Globus pallidus (tissue), 1 donor: Measurements from ENCODE around the gene LPCAT2.
A peak's percentile ranks its signal among the peaks of the same experiment; 100 is the strongest.

Experiments
- DNase-seq: peaks from one replicate; pipeline ENCODE4 v3.0.0-alpha.2; 2015; ENCODE audit warnings: low spot score

Gene LPCAT2, protein sequence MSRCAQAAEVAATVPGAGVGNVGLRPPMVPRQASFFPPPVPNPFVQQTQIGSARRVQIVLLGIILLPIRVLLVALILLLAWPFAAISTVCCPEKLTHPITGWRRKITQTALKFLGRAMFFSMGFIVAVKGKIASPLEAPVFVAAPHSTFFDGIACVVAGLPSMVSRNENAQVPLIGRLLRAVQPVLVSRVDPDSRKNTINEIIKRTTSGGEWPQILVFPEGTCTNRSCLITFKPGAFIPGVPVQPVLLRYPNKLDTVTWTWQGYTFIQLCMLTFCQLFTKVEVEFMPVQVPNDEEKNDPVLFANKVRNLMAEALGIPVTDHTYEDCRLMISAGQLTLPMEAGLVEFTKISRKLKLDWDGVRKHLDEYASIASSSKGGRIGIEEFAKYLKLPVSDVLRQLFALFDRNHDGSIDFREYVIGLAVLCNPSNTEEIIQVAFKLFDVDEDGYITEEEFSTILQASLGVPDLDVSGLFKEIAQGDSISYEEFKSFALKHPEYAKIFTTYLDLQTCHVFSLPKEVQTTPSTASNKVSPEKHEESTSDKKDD

DNA sequence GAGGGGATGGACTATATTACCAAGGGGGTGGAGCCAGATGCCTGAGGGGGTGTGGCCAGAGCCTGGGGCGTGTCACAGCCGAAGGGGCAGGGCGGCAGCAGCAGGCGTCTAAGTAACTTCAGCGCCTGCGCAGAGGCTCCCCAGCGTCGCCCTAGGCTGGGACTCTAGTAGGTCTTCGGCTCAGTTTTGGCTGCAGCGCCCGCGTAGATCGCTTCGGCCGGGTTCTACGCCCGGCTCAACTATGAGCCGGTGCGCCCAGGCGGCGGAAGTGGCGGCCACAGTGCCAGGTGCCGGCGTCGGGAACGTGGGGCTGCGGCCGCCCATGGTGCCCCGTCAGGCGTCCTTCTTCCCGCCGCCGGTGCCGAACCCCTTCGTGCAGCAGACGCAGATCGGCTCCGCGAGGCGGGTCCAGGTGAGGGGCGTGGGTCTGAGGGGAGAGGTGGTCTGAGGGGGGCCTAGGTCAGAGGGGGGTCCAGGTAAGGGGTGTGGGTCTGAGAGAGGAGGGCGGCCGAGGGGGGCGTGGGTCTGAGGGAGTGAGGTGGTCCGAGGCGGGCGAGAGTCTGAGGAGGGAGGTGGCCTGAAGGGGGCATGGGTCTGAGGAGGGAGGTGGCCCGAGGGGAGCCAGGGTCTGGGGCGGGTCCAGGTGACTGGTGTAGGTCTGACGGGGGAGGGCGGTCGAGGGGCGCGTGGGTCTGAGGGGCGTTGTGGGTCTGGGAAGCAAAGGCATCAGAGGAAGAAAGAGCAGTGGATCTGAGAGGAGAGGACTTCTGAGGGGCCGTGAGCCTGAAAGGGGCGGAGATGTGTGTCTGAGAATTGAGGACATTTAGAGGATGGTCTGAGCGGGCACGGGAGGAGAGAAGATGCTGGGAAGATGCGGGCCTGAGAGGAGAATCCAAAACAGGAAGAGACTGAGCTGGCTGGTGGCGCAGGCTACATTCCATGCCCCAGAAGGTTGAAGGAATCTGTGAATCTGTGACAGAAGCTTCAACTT is at the start of gene LPCAT2:
Gene LPCAT2 (plus strand): TSS at position 132 of the 991 bp plus-strand sequence. CDS start 110 bp downstream, at position 242.
- peak; percentile 87 for DNase-seq

DNA sequence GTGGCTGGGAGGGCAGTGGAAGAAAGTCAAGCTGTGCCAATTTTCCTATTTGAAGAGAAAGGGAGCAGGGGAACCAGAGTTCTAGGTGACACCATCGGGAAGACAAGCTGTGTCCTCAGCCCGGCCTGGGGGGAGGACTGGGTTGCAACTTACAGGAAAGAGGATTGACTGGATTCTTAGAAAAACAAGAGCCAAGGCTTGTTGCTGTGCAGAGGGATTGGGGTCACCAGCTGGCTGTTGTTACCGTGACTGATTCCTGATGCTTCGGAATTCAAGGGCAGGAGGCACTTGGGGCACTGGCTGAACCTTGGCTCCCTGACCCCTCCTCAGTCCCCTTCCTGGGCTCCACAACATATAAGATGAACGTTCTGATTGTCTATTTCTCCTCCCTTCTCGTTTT is 46.6 kb upstream of the LPCAT2 start:
- DNase-seq: no peak

DNA sequence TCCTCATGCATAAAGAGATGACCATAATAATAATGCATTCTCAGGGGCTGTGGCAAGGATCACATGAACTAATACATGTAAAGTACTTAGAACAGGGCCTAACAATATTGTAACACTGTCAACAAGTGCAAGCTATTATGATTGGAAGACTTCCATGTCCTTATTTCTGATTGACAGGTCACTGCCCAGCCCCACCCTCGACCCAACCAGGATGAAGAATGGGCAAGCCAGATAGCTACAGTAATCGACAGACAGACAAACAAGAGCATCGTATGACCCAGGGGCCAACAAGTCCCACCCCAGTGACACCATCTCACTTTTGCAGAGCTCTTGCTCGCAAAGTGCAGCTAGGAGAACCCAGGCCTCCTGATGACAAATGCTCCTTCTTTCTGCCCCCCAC is 44.5 kb upstream of the LPCAT2 start:
- DNase-seq: no peak

DNA sequence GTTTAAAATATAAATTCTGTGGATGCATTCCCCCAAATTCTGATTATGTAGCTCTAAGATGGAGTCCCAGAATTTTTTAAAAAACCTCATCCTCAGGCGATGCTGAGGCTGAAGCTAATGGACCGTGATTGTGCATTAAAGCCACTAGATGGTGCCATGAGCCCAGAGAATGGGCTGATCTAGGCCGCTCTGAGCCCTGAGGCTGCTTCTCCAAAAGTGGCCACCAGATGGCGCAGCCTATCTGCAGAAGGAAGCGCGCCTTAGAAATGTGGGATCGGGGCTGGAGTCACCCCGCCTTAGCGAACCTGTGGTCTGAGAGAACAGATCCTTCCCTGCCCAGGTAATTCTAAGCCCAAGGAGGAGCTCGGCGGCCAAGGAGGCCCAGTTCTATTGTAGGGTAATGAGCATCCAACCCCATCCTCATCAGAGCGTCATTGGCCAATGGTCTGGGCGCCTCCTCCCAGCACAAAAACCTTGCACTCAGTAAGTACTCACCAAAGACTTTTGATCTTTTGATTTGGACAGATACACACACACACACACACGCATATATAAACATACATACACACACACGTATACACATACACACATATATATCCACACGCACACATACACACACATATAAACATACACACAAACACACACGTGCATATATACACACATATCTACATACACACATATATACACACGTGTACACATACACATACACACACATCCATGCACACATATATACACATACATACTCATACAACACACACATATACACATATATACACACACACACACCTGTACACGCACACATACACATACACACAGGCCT is 43.6 kb upstream of the LPCAT2 start:
- peak; percentile 80 for DNase-seq

DNA sequence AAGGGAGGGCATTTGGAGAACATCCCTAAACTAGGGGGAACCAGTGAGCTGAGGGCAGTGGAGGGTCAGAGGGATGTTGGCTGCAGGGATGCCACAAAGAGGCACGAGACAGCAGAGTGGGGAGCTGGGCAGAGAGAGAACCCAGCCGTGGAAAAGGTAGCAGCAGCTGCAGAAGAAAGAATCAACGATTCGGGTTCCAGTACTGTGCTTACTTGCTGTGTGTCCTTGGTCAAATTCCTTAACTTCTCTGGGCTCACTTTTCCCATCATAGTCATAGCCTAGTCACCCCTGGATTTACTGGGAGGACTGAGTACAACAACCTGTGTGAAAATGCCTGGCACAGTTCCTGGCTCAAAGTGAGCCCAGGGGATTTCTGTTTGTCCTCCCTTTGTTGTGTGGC is 42.7 kb upstream of the LPCAT2 start:
- DNase-seq: no peak

DNA sequence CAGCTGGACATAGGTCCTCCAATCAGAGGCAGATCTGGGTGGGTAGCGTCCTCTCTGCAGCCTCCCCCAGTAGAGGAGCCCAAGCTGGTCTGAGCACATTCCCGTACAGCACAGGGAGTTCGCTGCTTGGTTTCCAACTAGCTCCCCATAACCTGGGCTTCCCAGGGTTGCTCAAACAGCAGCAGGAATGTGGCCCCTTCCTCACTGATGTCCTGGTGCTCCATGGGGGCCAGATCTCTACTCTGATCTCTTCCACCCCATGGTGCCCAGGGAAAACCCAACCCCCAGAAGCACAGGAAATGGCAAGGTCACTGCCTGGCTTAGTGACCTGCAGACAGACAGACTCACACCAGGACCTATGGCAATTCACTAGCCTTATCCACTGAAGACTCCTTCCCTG is 41.0 kb upstream of the LPCAT2 start:
- DNase-seq: no peak

DNA sequence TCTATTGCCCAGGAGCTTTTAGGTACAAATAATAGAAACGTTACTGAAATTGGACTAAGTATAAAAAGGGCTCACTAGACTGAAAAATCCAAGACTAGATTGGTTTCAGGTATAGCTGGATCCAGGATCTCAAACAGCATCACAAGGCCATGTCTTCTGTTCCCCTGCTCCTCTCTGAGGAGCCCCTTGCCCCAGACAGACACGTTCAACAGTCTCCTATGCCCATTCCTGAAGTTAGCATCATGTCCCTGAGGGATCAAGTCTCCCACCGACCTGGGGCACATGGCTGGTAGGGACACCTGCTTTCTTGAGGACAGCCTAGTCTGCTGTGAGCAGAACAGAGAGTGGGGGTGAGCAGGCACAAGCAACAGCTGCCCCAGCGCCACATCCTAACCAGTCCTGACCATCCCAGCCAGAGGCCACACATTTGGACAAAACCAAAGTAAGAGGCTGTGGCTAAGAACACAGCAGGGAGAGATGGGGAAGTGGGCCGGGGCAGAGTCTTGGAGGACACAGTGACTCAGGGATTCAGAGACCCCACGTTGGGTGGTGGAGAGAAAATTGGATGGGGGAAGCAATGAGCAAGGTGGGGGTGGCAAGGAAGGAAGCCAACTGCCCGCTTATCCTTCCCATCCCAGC is 40.4 kb upstream of the LPCAT2 start:
- no peak for DNase-seq

DNA sequence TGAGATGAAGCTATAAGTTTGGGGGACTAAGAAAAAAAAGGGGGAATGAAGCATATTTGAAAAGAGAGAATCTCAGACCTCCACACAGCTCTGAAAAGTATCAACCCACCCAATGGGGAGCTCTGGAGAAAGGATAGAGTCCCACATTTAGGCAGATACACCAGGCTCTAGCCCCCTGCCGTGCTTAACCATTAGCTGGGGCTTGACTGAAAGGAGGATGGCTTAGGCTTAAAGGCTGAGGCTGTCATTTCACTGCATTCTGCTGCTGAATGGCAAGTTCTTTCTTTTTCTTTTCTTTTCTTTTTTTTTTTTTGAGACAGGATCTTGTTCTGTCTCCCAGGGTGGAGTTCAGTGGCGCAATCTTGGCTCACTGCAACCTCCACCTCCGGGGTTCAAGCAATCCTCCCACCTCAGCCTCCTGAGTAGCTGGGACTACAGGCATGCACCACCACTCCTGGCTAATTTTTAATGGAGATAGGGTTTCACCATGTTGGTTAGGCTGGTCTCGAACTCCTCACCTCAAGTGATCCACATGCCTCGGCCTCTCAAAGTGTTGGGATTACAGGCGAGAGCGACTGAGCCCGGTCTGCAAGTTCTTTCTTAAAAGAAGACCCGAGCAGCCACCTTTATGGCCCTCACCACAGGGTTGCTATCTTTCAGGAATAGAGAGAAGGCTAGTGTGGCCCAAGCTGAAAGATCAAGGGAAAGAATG is 38.9 kb upstream of the LPCAT2 start:
- no peak for DNase-seq

DNA sequence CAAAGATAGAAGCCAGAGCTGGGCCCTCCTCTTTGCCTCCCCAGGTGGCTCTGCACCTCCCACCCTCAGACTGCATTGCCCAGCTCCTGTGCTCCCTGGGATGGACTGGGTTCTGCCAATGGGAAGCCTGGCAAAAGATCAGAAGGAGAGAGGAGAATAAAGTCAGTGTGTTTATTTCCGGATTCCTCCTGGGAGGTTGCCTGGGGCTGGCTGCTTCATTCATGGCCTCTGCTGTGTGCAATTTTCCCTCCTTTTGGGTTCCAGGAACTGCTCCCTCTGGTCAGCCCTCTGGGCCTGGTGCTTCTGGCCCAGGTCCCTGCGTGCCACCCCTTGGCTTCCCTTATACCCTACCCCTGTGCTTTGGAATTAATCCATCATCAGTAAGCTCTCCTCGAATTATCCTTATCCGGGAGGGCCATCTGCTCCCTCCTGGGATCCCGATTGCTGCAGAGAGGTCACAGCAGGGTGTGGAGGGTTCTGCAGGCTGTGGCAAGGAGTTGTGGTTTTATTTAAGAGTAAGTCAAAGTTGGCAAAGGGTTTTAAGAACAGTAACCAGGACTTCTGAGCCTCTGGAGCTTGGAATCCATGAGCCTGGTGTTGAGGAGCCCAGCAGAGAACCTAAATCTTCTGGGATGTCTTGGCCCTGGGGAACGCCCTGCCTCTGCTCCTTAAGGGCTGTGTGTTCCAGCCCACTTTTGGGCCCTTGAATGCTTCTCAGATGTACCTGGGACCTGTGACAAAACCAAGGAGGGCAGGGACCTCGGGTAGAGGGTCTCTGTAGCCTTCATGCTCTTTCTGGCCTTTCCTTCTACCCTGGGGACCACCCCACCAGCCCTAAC is 38.1 kb upstream of the LPCAT2 start:
- no peak for DNase-seq

DNA sequence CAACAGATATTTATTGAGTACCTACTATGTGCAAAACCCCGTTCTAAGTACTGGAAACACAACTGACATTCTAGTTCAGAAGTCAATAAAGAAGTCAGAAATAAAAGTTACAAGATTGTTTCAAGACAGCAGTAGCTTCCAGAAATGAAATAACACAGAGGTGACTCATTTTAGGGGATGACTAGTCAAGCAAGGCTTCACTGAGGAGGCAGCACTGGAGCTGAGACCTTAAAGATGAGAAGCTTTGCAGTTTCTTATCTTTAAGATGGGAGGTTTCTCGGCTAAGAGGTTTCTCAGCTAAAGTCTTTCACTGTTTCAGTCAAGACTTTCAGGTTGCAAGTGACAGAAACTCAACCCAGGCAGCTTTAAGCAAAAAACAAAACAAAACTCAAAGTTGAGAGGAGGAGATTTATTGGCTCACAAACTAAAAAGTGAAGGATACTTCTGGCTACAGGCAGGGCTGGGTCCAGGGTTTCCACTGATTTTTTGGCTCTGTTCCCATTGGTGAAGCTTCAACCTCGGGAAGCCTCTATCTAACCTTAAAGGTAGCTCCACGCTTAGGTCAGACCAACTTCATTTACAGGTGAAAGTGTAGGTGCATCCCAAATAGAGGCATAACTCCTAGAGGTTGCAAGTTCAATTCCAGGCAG is 37.3 kb upstream of the LPCAT2 start:
- no peak for DNase-seq

DNA sequence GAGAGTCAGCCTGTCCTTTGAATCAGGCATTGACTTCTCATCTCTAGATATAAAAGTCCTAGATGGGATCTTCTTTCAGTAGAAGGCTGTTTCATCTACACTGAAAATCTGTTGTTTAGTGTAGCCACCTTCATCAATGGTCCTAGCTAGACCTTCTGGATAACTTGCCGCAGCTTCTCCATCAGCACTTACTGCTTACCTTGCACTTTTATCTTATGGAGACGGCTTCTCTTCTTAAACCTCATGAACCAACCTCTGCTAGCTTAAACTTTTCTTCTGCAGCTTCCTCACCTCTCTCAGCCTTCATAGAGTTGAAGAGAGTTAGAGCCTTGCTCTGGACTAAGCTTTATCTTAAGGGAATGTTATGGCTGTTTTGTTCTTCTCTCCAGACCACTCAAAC is 35.3 kb upstream of the LPCAT2 start:
- no peak for DNase-seq

DNA sequence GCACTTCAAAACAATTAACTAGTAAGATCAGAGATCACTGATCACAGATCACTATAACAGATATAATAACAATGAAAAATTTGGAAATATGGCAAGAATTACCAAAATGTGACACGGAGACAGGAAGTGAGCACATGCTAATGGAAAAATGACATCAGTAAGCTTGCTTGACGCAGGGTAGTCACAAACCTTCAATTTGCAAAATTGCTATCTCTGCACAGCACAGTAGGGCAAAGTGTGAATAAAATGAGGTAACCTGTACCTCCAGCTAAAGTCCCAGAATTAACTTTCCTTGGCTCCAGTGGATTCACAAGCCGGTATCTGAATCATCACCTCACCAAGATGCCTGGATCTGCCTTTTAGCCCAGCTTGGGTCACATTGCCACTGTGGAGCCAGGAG is 34.1 kb upstream of the LPCAT2 start:
- DNase-seq: no peak

DNA sequence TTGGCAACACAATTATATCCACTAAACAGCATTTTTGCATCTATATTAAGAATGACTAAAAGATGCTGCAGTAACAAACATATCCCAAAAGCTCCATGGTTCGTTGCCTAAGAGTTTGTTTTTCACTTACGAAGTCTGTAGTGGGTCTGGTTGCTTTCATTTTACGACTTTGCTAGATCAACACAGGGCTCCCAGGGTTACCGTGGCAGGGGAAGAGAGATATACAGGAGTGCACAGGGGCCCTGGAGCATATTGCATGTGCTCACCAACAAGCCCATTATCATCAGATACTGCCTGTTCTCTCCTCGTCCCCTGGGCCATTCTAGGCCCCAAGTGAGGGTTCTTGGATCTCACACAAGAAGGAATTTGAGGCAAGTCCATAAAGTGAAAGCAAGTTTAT is 33.0 kb upstream of the LPCAT2 start:
- no peak for DNase-seq

DNA sequence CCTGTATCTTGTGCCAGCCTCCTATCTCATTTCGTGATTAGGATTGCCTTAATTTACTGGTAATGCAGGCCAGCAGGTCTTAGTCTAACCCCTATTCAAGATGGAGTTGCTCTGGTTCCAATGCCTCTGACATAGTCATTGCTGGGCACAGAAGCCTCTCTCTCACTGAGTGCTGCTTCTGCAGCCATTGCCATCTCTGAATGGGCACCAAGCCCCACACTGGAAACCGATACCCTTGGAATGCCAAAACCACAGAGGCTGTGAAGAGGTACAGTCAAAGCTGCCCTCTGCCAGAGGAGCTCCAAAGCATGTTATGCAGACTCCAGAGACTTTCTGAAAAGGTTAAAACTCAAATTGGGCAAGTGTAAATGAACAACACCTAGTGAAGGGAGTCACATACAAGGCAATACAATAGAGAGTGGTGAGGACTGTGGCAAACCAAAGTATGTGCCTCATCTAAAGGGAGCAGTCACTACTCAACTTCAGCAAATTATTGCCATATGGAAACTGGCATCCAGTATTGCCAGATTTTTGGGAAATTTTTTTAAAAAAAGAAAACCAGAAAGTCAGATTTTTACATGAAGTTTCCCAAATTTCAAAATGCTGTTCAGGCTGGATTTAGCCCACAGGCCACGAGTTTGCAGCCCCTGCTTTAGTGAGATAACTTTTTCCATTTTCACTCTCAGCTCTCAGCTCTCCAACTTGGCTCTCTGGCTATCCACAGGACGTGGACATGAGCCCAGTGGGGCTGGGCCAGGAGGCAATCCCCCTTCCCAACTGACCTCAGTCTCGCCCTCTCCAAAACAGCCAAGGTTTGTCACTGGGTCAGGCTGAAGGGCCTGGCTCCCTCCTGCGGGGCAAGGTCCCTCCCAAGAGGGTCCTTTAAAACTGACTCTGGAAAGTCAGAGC is 32.0 kb upstream of the LPCAT2 start:
- no peak for DNase-seq

DNA sequence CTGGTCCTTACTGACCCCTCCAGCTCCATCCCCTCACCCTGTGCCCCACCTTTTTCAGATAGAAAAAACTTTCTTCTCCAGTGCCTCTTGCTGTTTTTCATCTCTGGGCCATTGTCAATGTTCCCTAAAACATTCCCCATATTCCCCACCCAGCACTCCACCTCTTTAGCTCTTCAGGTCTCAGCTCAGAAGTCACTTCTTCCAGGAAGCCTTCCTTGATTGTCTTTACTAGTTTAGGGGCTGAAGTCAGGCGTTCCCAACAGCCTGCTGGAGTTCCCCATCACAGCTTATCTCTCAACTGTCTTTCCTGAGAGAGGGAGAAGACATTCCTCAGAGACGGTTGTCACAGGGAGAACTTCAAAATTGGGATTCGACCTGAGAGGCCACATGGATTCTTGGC is 31.1 kb upstream of the LPCAT2 start:
- DNase-seq: no peak

DNA sequence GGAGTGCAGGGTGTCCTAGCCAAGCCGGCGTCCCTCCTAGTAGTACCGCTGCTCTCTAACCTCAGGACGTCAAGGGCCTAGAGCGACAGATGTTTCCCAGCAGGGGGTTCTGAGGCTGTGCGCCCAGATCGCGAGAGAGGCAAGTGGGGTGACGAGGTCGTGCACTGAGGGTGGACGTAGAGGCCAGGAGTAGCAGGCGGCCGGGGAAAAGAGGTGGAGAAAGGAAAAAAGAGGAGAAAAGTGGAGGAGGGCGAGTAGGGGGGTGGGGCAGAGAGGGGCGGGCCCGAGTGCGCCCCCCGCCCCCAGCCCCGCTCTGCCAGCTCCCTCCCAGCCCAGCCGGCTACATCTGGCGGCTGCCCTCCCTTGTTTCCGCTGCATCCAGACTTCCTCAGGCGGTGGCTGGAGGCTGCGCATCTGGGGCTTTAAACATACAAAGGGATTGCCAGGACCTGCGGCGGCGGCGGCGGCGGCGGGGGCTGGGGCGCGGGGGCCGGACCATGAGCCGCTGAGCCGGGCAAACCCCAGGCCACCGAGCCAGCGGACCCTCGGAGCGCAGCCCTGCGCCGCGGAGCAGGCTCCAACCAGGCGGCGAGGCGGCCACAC is 29.9 kb upstream of the LPCAT2 start, which contains the start of gene MMP2:
Gene MMP2 (plus strand): TSS at position 372 of the 603 bp plus-strand sequence. CDS start 282 bp downstream, outside the sequence.
- DNase-seq: no peak

DNA sequence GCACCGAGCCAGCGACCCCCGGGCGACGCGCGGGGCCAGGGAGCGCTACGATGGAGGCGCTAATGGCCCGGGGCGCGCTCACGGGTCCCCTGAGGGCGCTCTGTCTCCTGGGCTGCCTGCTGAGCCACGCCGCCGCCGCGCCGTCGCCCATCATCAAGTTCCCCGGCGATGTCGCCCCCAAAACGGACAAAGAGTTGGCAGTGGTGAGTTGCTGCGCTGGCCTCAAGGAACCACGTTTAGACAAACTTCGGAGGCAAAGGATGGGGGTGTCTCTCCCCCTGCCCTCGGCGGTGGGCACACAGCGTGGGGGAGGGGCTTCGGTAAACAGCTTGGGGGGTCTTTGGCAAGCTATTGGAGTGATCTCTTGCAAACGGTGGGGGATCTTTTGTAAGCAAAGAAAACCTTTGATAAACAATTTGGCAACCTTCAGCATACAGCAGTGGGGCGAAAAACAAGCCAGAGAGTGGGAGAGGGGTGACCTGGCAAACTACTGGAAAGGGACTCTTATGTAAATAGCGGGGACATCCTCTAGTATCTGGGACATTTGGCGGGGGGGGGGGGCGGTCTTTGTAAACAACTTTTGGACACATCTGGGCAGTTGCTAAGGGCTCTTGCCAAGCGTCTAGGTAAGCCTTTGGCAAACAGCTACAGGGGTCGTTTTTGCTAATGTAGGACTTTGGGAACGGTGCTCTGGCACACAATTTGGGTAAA is 29.3 kb upstream of the LPCAT2 start:
- DNase-seq: no peak
